ENCODE data around the gene PAPOLA.

PAPOLA gene

DNA sequence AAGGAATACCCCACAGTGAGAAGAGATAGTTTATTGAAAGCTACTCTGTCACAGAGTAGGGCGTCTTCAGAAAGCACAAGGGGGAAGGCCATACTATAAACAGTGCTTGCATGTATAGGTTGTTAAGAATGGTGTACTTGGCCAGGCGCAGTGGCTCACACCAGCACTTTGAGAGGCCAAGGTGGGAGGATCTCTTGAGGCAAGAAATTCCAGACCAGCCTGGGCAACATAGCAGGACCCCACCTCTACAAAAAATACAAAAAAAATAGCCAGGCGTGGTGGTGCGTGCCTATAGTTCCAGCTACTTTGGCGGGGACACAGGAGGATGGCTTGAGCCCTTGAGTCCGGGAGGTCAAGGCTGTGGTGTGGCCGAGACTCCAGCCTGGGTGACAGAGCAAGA is 38.0 kb upstream of the PAPOLA start:
- TF ChIP-seq FOXP2 (optimal IDR thresholded peaks at IDR 0.05; ENCODE audit: borderline replicate concordance, extremely low read depth, extremely low read length, insufficient read depth) (no peak), SIN3A (IDR thresholded peaks at IDR 0.05; ENCODE audit: borderline replicate concordance, insufficient read depth, low read length) (no peak), POLR2AphosphoS5 (IDR thresholded peaks at IDR 0.05; ENCODE audit: low read depth, low read length) (no peak), TAF1 (IDR thresholded peaks at IDR 0.05; ENCODE audit: borderline replicate concordance, insufficient read depth, low read length) (no peak), REST (IDR thresholded peaks at IDR 0.05; ENCODE audit: insufficient read depth in 1 of 2, low read depth in 2 of 2, low read length in 2 of 2) (no peak)

GRCh38 chr14:96466918-96467317 is 35.3 kb upstream of the PAPOLA start:
- TF ChIP-seq FOXP2 (optimal IDR thresholded peaks at IDR 0.05; ENCODE audit: borderline replicate concordance, extremely low read depth, extremely low read length, insufficient read depth) (no peak), REST (IDR thresholded peaks at IDR 0.05; ENCODE audit: insufficient read depth in 1 of 2, low read depth in 2 of 2, low read length in 2 of 2) (no peak), SIN3A (IDR thresholded peaks at IDR 0.05; ENCODE audit: borderline replicate concordance, insufficient read depth, low read length) (no peak), TAF1 (IDR thresholded peaks at IDR 0.05; ENCODE audit: borderline replicate concordance, insufficient read depth, low read length) (no peak), POLR2AphosphoS5 (IDR thresholded peaks at IDR 0.05; ENCODE audit: low read depth, low read length) (no peak)

DNA sequence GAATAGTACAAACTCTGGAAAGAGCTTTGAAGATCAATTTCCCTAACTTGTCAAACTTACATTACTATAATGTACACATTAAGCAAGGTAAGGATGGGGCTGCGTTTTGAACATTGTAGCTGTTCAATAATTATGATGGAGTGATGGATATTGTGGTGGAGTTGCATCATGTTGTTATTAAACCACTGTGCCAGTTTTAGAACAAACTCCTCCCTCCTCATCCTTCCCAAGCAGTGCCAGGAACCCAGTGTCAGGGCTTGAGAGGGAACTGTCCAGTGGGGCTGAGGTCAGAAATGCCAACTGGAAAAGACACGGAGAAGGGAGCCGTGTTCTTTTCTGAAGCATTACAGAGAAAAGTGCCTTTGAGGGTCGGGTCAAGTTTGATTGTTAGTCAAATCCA is 31.9 kb upstream of the PAPOLA start:
- TF ChIP-seq SIN3A (IDR thresholded peaks at IDR 0.05; ENCODE audit: borderline replicate concordance, insufficient read depth, low read length) (no peak), REST (IDR thresholded peaks at IDR 0.05; ENCODE audit: insufficient read depth in 1 of 2, low read depth in 2 of 2, low read length in 2 of 2) (no peak), TAF1 (IDR thresholded peaks at IDR 0.05; ENCODE audit: borderline replicate concordance, insufficient read depth, low read length) (no peak), POLR2AphosphoS5 (IDR thresholded peaks at IDR 0.05; ENCODE audit: low read depth, low read length) (no peak), FOXP2 (optimal IDR thresholded peaks at IDR 0.05; ENCODE audit: borderline replicate concordance, extremely low read depth, extremely low read length, insufficient read depth) (no peak)

DNA sequence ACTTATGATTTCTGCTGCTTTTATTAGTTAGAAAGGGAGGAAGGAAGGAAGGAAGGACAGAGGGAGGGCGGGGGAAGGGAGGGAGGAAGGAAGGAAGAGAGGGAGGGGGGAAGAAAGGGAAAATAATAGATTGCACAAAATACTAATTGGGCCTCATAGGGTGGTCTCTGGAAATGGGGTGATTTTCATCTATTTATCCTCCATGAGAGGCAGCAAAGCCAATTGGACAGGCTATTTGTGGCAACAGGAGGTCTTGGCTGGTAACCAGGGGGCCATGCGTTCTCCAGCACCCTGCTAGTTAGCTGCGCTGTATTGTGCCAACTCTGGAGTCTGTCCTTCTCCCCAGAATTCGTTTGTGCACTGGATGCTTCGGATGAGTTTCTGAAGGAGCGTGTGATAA is 24.1 kb upstream of the PAPOLA start:
- TF ChIP-seq REST (IDR thresholded peaks at IDR 0.05; ENCODE audit: insufficient read depth in 1 of 2, low read depth in 2 of 2, low read length in 2 of 2) = no peak
- TF ChIP-seq TAF1 (IDR thresholded peaks at IDR 0.05; ENCODE audit: borderline replicate concordance, insufficient read depth, low read length) = no peak
- no peak for TF ChIP-seq SIN3A (IDR thresholded peaks at IDR 0.05; ENCODE audit: borderline replicate concordance, insufficient read depth, low read length)
- TF ChIP-seq POLR2AphosphoS5 (IDR thresholded peaks at IDR 0.05; ENCODE audit: low read depth, low read length) = no peak
- no peak for TF ChIP-seq FOXP2 (optimal IDR thresholded peaks at IDR 0.05; ENCODE audit: borderline replicate concordance, extremely low read depth, extremely low read length, insufficient read depth)

All from PFSK-1 (cell line).